Duodenal mucosa (tissue), 2 donors: ENCODE results near the gene ARL8A.
"Not testable (repeated sequence)": the region's sequence is repeated elsewhere in the genome, so short reads cannot be mapped to it uniquely, and the experiment has no call there.

Experiments
- H3K27ac ChIP-seq: one replicate; pipeline ENCODE4 v1.7.0; 2013; ENCODE audit warnings: low read depth, low read length
- H3K27me3 ChIP-seq, 2 donors: one replicate each; pipeline ENCODE4 v1.7.0; 2013; ENCODE audit warnings: low read length in 2 of 2, control low read depth in 1 of 2; ENCODE audit not compliant: insufficient read depth in 2 of 2, control insufficient read depth in 1 of 2
- H3K36me3 ChIP-seq, 2 donors: one replicate each; pipeline ENCODE4 v1.7.0; 2013; ENCODE audit warnings: low read length in 2 of 2, control low read depth in 1 of 2; ENCODE audit not compliant: insufficient read depth in 2 of 2, control insufficient read depth in 1 of 2
- H3K4me1 ChIP-seq, 2 donors: one replicate each; pipeline ENCODE4 v1.7.0; 2013; ENCODE audit warnings: low read length in 2 of 2, control low read depth in 1 of 2; ENCODE audit not compliant: insufficient read depth in 2 of 2, control insufficient read depth in 1 of 2
- H3K4me3 ChIP-seq, 2 donors: one replicate each; pipeline ENCODE4 v1.7.0; 2013; ENCODE audit warnings: low read length in 2 of 2, low read depth in 1 of 2
- H3K9ac ChIP-seq, 2 donors: one replicate each; pipeline ENCODE4 v1.7.0; 2013; ENCODE audit warnings: low read length in 2 of 2, low read depth in 1 of 2
- H3K9me3 ChIP-seq, 2 donors: one replicate each; pipeline ENCODE4 v1.7.0; 2013; ENCODE audit warnings: low read length in 2 of 2, control low read depth in 1 of 2; ENCODE audit not compliant: control insufficient read depth in 1 of 2

ARL8A gene

DNA sequence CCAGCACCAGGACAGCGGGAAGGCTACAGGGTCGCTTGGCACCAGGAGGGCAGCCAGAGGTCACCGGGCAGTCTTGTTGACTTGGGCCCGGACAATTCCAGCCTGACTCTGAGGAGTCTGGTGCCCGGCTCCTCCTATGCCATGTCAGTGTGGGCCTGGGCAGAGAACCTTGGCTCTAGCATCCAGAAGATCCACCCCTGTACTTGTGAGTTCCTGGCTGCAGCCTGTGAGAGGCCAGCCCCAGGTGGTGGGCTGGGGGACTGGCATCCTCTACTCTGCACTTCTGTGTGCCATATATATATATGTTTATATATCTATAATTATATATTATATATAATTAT lies 27.4 kb upstream of the ARL8A start:
- Histone ChIP-seq H3K36me3 (no peaks in the 10 kb centered on the region), H3K27me3 (no peaks in the 10 kb centered on the region), H3K9ac (no peak overlapping the region), H3K4me1 (peaks cover 0 to 6% of the 10 kb centered on the region in 2 donors), H3K4me3 (no peak overlapping the region), H3K9me3 (no peaks in the 10 kb centered on the region), H3K27ac (no peak overlapping the region)

DNA sequence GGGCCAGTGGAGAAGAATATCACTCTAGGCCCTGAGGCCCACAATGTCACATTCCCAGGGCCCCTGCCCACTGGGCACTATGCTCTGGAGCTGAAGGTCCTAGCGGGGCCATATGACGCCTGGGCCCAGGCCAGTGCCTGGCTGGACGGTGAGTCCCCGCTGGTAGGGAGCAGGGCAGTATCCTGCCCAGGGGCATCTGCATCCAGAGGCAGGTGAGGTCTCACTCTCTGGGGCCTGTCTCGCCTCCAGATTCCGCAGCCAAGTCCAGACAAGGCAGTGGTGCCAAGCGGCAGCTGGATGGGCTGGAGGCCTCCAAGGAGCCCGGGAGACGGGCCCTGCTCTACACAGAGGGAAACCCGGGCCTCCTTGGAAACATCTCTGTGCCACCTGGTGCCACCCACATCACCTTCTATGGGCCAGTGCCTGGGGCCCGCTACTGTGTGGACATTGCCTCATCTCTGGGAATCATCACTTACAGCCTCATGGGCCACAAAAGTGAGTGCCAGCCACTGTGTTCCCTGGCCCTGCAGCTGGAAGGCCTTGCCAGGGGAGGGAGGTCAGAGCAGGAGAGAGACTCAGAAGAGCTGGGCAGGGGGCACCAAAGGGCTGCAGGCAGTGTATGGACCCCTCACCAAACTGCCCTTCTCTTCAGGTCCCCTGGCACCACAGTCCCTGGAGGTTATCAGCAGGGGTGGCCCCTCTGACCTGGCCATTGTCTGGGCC lies 26.9 kb upstream of the ARL8A start:
- H3K9me3 ChIP-seq = no peaks in the 10 kb centered on the region
- no peaks in the 10 kb centered on the region for H3K36me3 ChIP-seq
- H3K4me3 ChIP-seq = no peak overlapping the region
- H3K9ac ChIP-seq = no peak overlapping the region
- H3K4me1 ChIP-seq = peaks cover 0 to 6% of the 10 kb centered on the region in 2 donors
- no peak overlapping the region for H3K27ac ChIP-seq
- no peaks in the 10 kb centered on the region for H3K27me3 ChIP-seq

DNA sequence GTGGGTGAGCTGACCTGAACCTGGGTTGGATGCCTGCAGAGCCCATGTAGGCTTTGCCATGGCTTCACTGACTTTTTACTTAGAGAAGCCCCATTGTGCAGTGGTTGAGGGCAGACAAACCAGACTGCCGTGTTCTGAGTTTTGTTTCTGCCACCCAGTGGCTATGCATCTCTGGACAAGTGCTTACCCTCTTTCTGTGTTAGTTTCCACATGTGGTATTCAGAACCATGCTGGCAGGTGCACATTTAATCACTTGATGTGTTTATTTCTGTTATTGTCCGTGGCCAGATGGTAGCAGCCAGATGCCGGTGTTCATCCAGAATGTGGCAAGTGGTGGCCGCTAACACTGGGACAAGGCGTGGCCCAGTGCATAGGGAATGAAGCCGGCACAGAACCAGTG lies 26.2 kb upstream of the ARL8A start:
- Histone ChIP-seq H3K4me1 (peaks cover 0 to 6% of the 10 kb centered on the region in 2 donors), H3K36me3 (no peaks in the 10 kb centered on the region), H3K9ac (no peak overlapping the region), H3K4me3 (no peak overlapping the region), H3K9me3 (no peaks in the 10 kb centered on the region), H3K27ac (no peak overlapping the region), H3K27me3 (no peaks in the 10 kb centered on the region)

DNA sequence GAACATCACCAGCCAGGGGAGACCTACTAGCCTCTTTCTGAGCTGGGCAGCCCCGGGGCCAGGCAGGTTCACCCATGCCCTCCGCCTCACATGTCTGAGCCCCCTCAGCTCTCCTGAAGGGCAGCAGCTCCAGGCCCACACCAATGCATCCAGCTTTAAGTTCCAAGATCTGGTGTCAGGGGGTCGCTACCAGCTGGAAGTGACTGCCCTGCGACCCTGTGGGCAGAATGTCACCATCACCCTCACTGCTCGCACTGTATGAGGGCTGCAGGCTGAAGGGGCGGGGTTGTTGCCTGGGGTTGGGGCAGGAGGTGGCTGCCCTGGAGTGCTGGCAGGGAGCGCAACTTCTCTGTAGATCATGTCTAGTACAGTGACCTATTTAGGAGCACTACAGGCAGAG lies 24.3 kb upstream of the ARL8A start:
- Histone ChIP-seq H3K9me3 (no peaks in the 10 kb centered on the region), H3K4me3 (no peak overlapping the region), H3K36me3 (no peaks in the 10 kb centered on the region), H3K27ac (no peak overlapping the region), H3K27me3 (no peaks in the 10 kb centered on the region), H3K9ac (no peak overlapping the region), H3K4me1 (peaks cover 6 to 8% of the 10 kb centered on the region in 2 donors)

DNA sequence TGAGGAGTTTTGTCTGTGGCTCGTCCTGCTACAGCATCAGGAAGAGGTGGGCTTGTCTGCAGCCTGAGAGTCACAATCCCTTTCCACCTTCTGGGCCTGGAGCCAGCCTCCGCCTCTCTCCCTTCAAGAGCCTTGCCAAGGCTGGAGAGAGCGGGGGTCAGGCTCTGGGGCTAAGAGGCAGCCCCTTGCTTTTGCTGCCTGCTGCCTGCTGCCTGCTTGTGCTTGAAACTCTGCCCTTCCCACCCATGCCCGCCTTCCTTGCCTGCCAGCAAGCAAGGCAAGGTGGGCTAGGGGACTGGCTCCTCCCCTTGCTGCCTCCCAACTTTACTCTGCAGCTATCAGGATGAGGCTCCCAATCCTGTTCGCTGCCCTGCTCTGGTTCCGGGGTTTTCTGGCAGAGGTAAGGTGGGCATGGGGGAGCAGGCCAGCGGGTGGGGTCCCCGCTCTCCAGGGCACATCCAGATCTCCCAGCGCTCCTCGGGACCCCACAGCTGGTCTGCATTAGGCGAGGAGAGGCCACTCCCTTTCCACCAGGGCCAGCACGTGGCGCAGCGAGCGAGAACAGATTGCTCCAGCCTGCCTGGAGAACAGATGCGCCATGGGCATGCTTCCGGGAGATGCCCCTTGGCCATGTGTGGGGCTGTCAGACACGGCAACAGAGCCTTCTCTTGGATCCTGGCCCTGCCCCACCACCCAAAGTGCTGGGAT lies 23.3 kb upstream of the ARL8A start:
- no peak overlapping the region for H3K9ac ChIP-seq
- H3K27me3 ChIP-seq = no peaks in the 10 kb centered on the region
- H3K27ac ChIP-seq = no peak overlapping the region
- no peak overlapping the region for H3K4me3 ChIP-seq
- no peaks in the 10 kb centered on the region for H3K9me3 ChIP-seq
- no peaks in the 10 kb centered on the region for H3K36me3 ChIP-seq
- peaks cover 11 to 17% of the 10 kb centered on the region in 2 donors for H3K4me1 ChIP-seq

DNA sequence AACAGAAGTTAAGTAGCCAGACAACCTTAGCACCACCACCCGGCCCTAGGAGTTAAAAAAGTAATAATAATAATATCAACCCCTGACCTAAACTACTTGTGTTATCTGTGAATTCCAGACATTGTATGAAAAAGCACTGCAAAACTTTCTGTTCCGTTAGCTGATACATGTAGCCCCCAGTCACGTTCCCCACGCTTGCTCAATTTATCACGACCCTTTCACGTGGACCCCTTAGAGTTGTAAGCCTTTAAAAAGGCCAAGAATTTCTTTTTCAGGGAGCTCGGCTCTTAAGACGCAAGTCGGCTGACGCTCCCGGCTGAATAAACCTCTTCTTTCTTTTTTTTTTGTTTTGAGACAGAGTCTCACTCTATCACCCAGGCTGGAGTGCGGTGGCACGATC lies 22.5 kb upstream of the ARL8A start:
- H3K9me3 ChIP-seq, H3K9ac ChIP-seq, H3K27me3 ChIP-seq, H3K4me3 ChIP-seq, H3K27ac ChIP-seq, H3K36me3 ChIP-seq: not testable (repeated sequence)
- H3K4me1 ChIP-seq = peaks cover 19 to 24% of the 10 kb centered on the region in 2 donors

DNA sequence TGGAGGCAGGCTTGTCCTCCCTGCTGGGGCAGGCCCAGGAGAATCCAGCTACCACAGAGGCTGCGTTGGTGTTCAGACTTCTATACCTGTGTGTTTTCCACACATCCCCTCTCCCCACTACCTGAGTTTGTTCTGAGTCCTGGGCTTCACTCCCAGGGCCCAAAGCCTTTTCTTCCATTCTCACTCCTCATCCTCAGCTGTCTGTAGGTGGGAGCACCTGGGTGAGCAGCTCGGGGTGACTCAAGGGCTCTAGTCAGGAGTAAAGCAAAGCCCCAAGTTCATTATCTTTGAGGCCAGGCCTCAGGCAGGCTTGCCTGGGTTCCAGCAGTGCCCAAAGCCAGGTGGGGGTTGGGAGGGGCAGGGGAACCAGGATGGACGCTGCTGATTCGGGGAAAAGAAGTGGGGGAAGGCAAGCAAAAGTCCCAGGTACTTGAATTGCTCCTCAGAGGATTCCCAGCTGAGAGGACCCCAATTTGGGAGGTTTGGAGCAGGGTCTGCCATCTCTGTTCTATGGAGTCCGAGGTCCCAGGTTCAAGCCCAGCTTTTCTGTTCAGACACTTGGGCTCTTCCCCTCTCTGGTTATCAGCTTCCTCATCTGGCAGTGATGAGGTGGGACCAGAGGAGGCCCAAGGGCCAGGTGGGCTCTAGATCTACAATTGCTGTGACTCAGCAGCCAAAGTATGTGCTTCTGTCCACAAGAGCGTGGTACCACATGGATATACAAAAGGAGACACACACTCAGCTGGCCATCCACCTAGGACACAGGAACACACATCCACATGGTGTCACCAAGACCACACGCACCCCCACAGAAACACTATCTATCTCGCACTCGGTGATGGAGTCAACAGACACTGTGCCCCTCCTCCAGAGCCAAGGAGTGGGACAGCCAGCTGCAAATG lies 21.7 kb upstream of the ARL8A start:
- peaks cover 19 to 24% of the 10 kb centered on the region in 2 donors for H3K4me1 ChIP-seq
- H3K9me3 ChIP-seq = no peaks in the 10 kb centered on the region
- H3K9ac ChIP-seq = no peak overlapping the region
- no peak overlapping the region for H3K4me3 ChIP-seq
- H3K27me3 ChIP-seq = no peaks in the 10 kb centered on the region
- no peaks in the 10 kb centered on the region for H3K36me3 ChIP-seq
- H3K27ac ChIP-seq = no peak overlapping the region

DNA sequence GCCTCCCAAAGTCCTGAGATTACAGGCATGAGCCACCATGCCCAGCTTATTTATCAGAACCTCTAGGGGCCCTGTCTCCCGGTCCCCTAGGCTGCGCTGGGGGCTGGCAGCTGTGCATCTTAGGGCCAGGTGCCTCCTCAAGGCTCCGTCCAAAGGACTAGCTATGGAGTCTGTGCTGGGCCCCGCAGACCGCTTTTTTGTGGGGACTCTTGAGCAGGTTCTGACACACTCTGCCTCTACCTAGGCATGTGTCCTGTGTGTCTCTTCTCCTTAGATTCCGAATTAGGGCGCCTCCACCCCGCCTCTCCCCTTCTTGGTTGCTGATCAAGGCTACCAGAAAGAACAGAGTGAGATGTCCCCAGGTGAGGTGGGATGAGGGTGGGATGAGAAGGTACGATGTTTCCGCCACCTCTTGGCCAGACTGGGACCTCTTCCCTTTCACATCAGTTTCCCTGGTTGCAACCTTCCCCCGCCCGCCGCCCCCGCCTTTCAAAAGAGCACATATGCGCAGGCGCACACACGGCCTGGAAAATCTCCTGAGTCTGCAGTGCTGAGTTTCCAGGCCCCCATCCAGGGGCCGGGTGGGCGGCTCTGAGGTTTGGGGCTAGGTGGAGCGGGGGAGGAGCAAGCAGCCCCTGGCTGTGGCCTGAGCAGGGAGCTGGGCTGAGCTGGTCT lies 20.9 kb upstream of the ARL8A start:
- H3K4me3 ChIP-seq = no peak overlapping the region
- no peak overlapping the region for H3K27ac ChIP-seq

DNA sequence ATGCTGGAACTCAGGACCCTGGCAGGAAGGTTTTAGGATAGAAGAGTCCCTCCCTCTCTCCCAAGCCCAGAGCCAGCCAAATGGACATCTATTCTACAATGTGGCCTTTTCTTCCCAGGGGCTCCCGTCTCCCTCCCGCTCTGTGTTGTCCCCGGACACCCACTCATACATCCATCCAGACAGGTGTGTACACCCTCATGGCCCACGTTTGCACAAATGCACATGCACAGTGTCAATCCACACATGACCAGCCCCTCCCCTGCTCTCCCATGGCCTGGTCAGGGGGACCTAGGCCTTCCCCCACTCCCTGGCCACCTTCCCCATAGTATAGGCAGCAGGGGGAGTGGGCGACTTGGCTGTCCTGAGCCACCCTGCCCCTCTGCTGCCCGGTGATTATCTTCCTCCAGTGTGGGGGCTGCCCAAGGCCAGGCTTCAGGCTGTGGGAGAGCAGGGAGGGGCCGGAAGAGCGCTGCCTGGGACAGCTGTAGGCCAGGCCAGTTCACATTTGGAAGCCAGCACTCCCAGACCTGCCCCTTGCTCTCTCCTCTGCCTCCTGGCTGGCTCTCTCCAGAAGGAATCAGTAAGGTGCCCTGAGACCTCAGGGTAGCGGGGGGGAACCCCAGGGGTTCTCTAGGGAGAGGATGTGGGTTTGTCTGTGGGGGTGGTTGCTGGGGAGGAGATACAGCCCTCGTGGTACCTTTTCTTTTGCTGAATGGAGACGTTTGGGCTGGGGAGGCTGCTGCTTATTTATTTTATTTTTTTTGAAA lies 19.9 kb upstream of the ARL8A start:
- no peaks in the 10 kb centered on the region for H3K27me3 ChIP-seq
- no peak overlapping the region for H3K9ac ChIP-seq
- no peaks in the 10 kb centered on the region for H3K9me3 ChIP-seq
- H3K36me3 ChIP-seq = no peaks in the 10 kb centered on the region
- no peak overlapping the region for H3K4me3 ChIP-seq
- peaks cover 19 to 32% of the 10 kb centered on the region in 2 donors for H3K4me1 ChIP-seq
- no peak overlapping the region for H3K27ac ChIP-seq

More for the DNA sequence above, 20.9 kb upstream of the ARL8A start:
- Histone ChIP-seq H3K4me1 (peaks cover 19 to 30% of the 10 kb centered on the region in 2 donors), H3K9ac (no peak overlapping the region), H3K36me3 (no peaks in the 10 kb centered on the region), H3K9me3 (no peaks in the 10 kb centered on the region), H3K27me3 (no peaks in the 10 kb centered on the region)
